Measurements from ENCODE around the gene DOCK4.

DOCK4 gene

DNA sequence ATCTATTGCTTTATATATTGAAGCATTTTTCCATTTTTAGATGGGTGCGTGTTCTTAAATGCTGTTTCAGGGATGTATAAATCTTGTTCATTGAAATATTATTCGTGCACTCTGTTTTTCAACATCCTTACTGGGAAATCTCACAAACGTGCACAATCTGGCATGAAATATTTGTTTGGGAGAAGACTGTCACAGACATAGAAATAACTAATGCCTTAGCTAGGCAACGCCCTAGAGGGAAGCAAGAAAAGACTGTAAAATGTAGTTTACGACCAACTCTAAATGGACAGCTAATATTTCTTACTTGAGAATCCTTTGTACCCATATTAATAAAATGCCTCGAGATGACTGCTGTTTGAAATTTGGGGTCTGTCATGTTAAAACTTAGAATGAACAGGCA lies 8.9 kb downstream of the DOCK4 start:
- no peaks in the 10 kb centered on the region for H4K20me1 ChIP-seq (ENCODE audit: insufficient read depth)
- H3K27me3 ChIP-seq (ENCODE audit: insufficient read depth, low read depth) = no peaks in the 10 kb centered on the region
- no peaks in the 10 kb centered on the region for H3K4me1 ChIP-seq (ENCODE audit: low read depth, poor library complexity, severe bottlenecking)
- H3K4me3 ChIP-seq (IDR thresholded peaks at IDR 0.05; ENCODE audit: insufficient read depth, low read depth, low read length) = no peak overlapping the region
- no peaks in the 10 kb centered on the region for H3K36me3 ChIP-seq (ENCODE audit: insufficient read depth)
- no peaks in the 10 kb centered on the region for H3K79me2 ChIP-seq (ENCODE audit: insufficient read depth, low read depth)
- TF ChIP-seq, protein P1, sequence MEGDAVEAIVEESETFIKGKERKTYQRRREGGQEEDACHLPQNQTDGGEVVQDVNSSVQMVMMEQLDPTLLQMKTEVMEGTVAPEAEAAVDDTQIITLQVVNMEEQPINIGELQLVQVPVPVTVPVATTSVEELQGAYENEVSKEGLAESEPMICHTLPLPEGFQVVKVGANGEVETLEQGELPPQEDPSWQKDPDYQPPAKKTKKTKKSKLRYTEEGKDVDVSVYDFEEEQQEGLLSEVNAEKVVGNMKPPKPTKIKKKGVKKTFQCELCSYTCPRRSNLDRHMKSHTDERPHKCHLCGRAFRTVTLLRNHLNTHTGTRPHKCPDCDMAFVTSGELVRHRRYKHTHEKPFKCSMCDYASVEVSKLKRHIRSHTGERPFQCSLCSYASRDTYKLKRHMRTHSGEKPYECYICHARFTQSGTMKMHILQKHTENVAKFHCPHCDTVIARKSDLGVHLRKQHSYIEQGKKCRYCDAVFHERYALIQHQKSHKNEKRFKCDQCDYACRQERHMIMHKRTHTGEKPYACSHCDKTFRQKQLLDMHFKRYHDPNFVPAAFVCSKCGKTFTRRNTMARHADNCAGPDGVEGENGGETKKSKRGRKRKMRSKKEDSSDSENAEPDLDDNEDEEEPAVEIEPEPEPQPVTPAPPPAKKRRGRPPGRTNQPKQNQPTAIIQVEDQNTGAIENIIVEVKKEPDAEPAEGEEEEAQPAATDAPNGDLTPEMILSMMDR (conservative IDR thresholded peaks at IDR 0.05; ENCODE audit: low read depth, low read length) = no peak
- H3K9ac ChIP-seq = no peak overlapping the region
- H2AFZ ChIP-seq (ENCODE audit: low read depth) = no peak overlapping the region
- no peak overlapping the region for H3K4me2 ChIP-seq
- H3K27ac ChIP-seq = no peak overlapping the region

- Histone ChIP-seq H3K36me3 (ENCODE audit: insufficient read depth) (no peaks in the 10 kb centered on the region), H3K27me3 (ENCODE audit: insufficient read depth, low read depth) (no peaks in the 10 kb centered on the region), H3K4me3 (IDR thresholded peaks at IDR 0.05; ENCODE audit: insufficient read depth, low read depth, low read length) (no peak overlapping the region), H4K20me1 (ENCODE audit: insufficient read depth) (no peaks in the 10 kb centered on the region), H3K27ac (no peak overlapping the region), H3K79me2 (ENCODE audit: insufficient read depth, low read depth) (no peaks in the 10 kb centered on the region), H2AFZ (ENCODE audit: low read depth) (no peak overlapping the region), H3K4me2 (no peak overlapping the region), H3K4me1 (ENCODE audit: low read depth, poor library complexity, severe bottlenecking) (no peaks in the 10 kb centered on the region), H3K9ac (no peak overlapping the region)
- TF ChIP-seq, protein P1 (conservative IDR thresholded peaks at IDR 0.05; ENCODE audit: low read depth, low read length) = no peak
Observed at GRCh38 chr7:112195717-112196116, 10.5 kb downstream of the DOCK4 start.

GRCh38 chr7:112193915-112194502 lies 12.2 kb downstream of the DOCK4 start:
- TF ChIP-seq, protein P1 (conservative IDR thresholded peaks at IDR 0.05; ENCODE audit: low read depth, low read length) = no peak
- Histone ChIP-seq H3K79me2 (ENCODE audit: insufficient read depth, low read depth) (no peaks in the 10 kb centered on the region), H3K9ac (no peak overlapping the region), H4K20me1 (ENCODE audit: insufficient read depth) (no peaks in the 10 kb centered on the region), H3K27me3 (ENCODE audit: insufficient read depth, low read depth) (no peaks in the 10 kb centered on the region), H2AFZ (ENCODE audit: low read depth) (no peak overlapping the region), H3K27ac (no peak overlapping the region), H3K4me3 (IDR thresholded peaks at IDR 0.05; ENCODE audit: insufficient read depth, low read depth, low read length) (no peak overlapping the region), H3K36me3 (ENCODE audit: insufficient read depth) (no peaks in the 10 kb centered on the region), H3K4me2 (no peak overlapping the region), H3K4me1 (ENCODE audit: low read depth, poor library complexity, severe bottlenecking) (no peaks in the 10 kb centered on the region)

DNA sequence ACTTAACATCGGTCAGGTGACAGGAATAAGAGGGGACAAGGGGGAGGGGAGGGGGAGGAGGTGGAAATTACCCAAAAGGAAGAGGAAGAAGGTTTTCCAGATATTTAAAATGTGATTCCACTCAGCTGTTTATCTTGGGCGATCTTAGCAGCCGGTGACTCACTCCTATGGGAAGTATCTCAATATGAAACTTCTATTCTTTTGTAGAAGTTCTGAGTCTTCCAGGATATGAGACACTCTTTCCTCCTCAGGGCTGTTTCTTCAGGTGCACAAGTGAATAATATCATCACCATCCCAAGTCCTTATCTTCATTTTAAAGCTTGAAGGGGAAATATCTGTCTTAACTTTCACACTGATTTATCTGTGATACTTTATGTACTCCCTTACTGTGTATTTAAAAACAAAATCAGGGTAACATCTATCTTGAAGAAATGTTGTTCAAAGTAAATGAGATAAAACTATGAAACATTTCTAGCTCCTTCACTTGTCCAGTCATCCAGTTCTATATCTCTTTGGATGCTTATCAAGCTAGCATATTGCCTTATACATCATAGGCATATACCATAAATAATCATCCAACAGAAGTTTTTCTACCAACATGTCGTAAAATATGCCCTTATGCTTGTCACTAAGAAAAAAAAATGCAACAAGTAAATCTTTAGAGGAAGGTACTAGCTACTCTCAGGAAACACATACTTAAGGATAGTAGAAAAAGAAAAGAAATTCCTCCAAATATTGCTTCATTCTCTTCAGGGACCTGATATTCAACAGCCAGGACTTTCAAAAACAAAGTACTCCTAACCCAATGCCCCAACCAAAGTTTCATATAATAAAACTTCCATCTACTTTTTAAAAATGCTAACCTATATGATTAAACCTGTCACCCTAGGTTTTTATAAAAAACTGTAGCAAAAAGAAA lies 13.7 kb downstream of the DOCK4 start:
- TF ChIP-seq, protein P1 (conservative IDR thresholded peaks at IDR 0.05; ENCODE audit: low read depth, low read length) = no peak

More for the DNA sequence above, 13.7 kb downstream of the DOCK4 start:
- Histone ChIP-seq H3K27me3 (ENCODE audit: insufficient read depth, low read depth) (no peaks in the 10 kb centered on the region), H3K36me3 (ENCODE audit: insufficient read depth) (no peaks in the 10 kb centered on the region), H3K79me2 (ENCODE audit: insufficient read depth, low read depth) (no peaks in the 10 kb centered on the region), H3K9ac (no peak overlapping the region), H4K20me1 (ENCODE audit: insufficient read depth) (no peaks in the 10 kb centered on the region), H3K27ac (no peak overlapping the region), H3K4me2 (no peak overlapping the region), H2AFZ (ENCODE audit: low read depth) (no peak overlapping the region), H3K4me3 (IDR thresholded peaks at IDR 0.05; ENCODE audit: insufficient read depth, low read depth, low read length) (no peak overlapping the region), H3K4me1 (ENCODE audit: low read depth, poor library complexity, severe bottlenecking) (no peaks in the 10 kb centered on the region)

Data from KMS-11 (cell line).